Stimulated activated CD4-positive, alpha-beta T cell treated with anti-CD3 and anti-CD28 coated beads, Interleukin-2, amount 100 ng/mL, for 24 hours (primary cell): Measurements from ENCODE around the gene GPX4.

Experiments used
- DNase-seq, 2 donors: peaks; one replicate each; pipeline ENCODE4 v3.0.0-alpha.2; 2020

Gene GPX4

GRCh38 chr19:1132552-1133383 lies 29.0 kb downstream of the GPX4 start:
- DNase-seq = peak in 1 of 2 donors; percentile 41

GRCh38 chr19:1133471-1133929 lies 29.7 kb downstream of the GPX4 start:
- DNase-seq = peak; percentile 78 to 79

- DNase-seq = no peak
Measured at GRCh38 chr19:1134431-1134830, 30.6 kb downstream of the GPX4 start.

- DNase-seq = no peak
Measured at GRCh38 chr19:1135454-1135853, 31.7 kb downstream of the GPX4 start.

- no peak for DNase-seq
Measured at GRCh38 chr19:1136201-1136600, 32.4 kb downstream of the GPX4 start.

GRCh38 chr19:1136621-1137317 lies 33.0 kb downstream of the GPX4 start:
- no peak for DNase-seq

- no peak for DNase-seq
Measured at GRCh38 chr19:1138121-1138520, 34.3 kb downstream of the GPX4 start.

- DNase-seq = no peak
Measured at GRCh38 chr19:1139126-1139525, 35.3 kb downstream of the GPX4 start.

GRCh38 chr19:1140272-1141027 lies 36.7 kb downstream of the GPX4 start:
- no peak for DNase-seq

- no peak for DNase-seq
Measured at GRCh38 chr19:1141944-1142343, 38.1 kb downstream of the GPX4 start.

GRCh38 chr19:1143828-1144399 lies 40.1 kb downstream of the GPX4 start:
- no peak for DNase-seq

GRCh38 chr19:1144741-1145140 lies 40.9 kb downstream of the GPX4 start:
- no peak for DNase-seq

GRCh38 chr19:1145635-1146411 lies 42.0 kb downstream of the GPX4 start:
- no peak for DNase-seq

GRCh38 chr19:1146412-1146699 lies 42.6 kb downstream of the GPX4 start:
- no peak for DNase-seq

- DNase-seq = no peak
Measured at GRCh38 chr19:1146858-1147780, 43.3 kb downstream of the GPX4 start.

- no peak for DNase-seq
Measured at GRCh38 chr19:1147934-1148549, 44.2 kb downstream of the GPX4 start.

GRCh38 chr19:1149259-1150045 lies 45.7 kb downstream of the GPX4 start:
- DNase-seq = no peak

- DNase-seq = no peak
Measured at GRCh38 chr19:1150333-1151036, 46.7 kb downstream of the GPX4 start.

GRCh38 chr19:1151037-1151724 lies 47.4 kb downstream of the GPX4 start:
- no peak for DNase-seq
